Activated gamma-delta T cell treated with anti-CD3 and anti-CD28 coated beads, Interleukin-2, amount 50 U/mL, for 16 hours (primary cell): ENCODE results near the gene LRP1B.
"Not testable (repeated sequence)": the region's sequence is repeated elsewhere in the genome, so short reads cannot be mapped to it uniquely, and the experiment has no call there.

ENCODE experiments used
- DNase-seq: peaks from one replicate; pipeline ENCODE4 v3.0.0-alpha.2; 2020; ENCODE audit warnings: low read depth

LRP1B gene

GRCh38 chr2:142104134-142104758 lies 26.6 kb downstream of the LRP1B start:
- no peak for DNase-seq

- no peak for DNase-seq
Observed at GRCh38 chr2:142100970-142101369, 29.8 kb downstream of the LRP1B start.

- DNase-seq, result no peak
Observed at GRCh38 chr2:142100139-142100873, 30.5 kb downstream of the LRP1B start.

- no peak for DNase-seq
Observed at GRCh38 chr2:142097711-142098110, 33.1 kb downstream of the LRP1B start.

GRCh38 chr2:142095647-142096046 lies 35.2 kb downstream of the LRP1B start:
- no peak for DNase-seq

- DNase-seq, result no peak
Observed at GRCh38 chr2:142094233-142094632, 36.6 kb downstream of the LRP1B start.

GRCh38 chr2:142088058-142088568 lies 42.7 kb downstream of the LRP1B start:
- no peak for DNase-seq

- not testable (repeated sequence) for DNase-seq
Observed at GRCh38 chr2:142087585-142087984, 43.2 kb downstream of the LRP1B start.

- DNase-seq, result no peak
Observed at GRCh38 chr2:142082368-142082767, 48.4 kb downstream of the LRP1B start.

- DNase-seq, result no peak
Observed at GRCh38 chr2:142076317-142076716, 54.5 kb downstream of the LRP1B start.

GRCh38 chr2:142075826-142076225 lies 55.0 kb downstream of the LRP1B start:
- DNase-seq, result no peak

GRCh38 chr2:142069251-142069888 lies 61.4 kb downstream of the LRP1B start:
- DNase-seq, result no peak

- DNase-seq, result no peak
Observed at GRCh38 chr2:142065700-142066099, 65.1 kb downstream of the LRP1B start.

GRCh38 chr2:142065156-142065555 lies 65.7 kb downstream of the LRP1B start:
- no peak for DNase-seq

- DNase-seq, result no peak
Observed at GRCh38 chr2:142061733-142062132, 69.1 kb downstream of the LRP1B start.

GRCh38 chr2:142058149-142058548 lies 72.7 kb downstream of the LRP1B start:
- no peak for DNase-seq

GRCh38 chr2:142056784-142057183 lies 74.0 kb downstream of the LRP1B start:
- no peak for DNase-seq

GRCh38 chr2:142052220-142052863 lies 78.5 kb downstream of the LRP1B start:
- no peak for DNase-seq

GRCh38 chr2:142048581-142048980 lies 82.2 kb downstream of the LRP1B start:
- no peak for DNase-seq

GRCh38 chr2:142045641-142046040 lies 85.2 kb downstream of the LRP1B start:
- DNase-seq, result no peak

- DNase-seq, result no peak
Observed at GRCh38 chr2:142044197-142044596, 86.6 kb downstream of the LRP1B start.

- DNase-seq, result no peak
Observed at GRCh38 chr2:142042536-142043199, 88.1 kb downstream of the LRP1B start.
